GM20000 (cell line): ENCODE data around the gene ADGRL3.
"Not testable (repeated sequence)": the region's sequence is repeated elsewhere in the genome, so short reads cannot be mapped to it uniquely, and the experiment has no call there.

Experiments
- DNase-seq: peaks from one replicate; pipeline ENCODE4 v3.0.0; 2012; ENCODE audit warnings: low spot score
- CTCF ChIP-seq: IDR thresholded peaks from 2 replicates; pipeline ENCODE4 v1.5.1; 2012; ENCODE audit warnings: mild to moderate bottlenecking, control low read depth; ENCODE audit errors: extremely low read depth, missing control alignments

Gene ADGRL3

DNA sequence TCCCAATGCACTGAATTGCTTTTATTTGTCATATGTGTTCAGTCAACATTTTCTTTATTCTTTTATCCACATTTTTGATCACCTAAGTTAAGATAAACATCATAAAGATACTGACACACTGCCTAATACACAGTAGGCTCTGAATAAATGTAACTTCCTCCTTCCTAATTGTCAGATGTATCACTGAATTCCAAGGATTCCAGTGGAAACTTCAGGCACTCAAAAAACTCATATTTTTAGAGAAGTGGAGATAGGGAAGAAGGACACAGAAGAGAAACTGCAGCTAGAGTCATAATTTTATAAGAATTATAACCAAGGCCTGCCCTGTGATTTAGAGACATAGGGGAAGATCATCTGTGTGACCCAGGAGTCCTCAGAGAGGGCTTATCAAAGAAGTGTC is 753.3 kb downstream of the ADGRL3 start:
- DNase-seq, result no peak
- no peak for TF ChIP-seq CTCF

- no peak for DNase-seq
- TF ChIP-seq CTCF, result no peak
Observed at GRCh38 chr4:61958591-61958990, 758.5 kb downstream of the ADGRL3 start.

DNA sequence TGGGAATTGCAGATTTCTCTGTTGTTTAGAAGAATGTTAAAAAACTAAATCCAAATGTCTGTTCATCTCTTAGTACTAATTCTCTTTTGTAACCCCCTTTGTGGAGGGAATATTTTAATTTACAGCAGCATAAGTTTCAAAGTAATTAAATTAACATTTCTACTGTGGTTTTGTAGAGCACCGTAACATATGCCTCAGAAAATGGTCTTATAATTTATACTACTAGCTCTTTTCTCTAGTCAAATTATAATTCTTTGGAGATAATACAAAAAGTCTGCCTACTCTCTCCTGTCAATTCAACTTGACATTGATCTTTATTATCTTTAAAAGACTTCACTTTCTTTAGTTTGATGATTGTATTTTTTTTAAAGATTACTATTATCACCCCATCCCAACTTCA is 759.0 kb downstream of the ADGRL3 start:
- no peak for DNase-seq
- no peak for TF ChIP-seq CTCF

GRCh38 chr4:61984260-61984909 is 784.3 kb downstream of the ADGRL3 start:
- no peak for DNase-seq
- no peak for TF ChIP-seq CTCF

GRCh38 chr4:61985426-61985825 is 785.3 kb downstream of the ADGRL3 start:
- no peak for DNase-seq
- no peak for TF ChIP-seq CTCF

DNA sequence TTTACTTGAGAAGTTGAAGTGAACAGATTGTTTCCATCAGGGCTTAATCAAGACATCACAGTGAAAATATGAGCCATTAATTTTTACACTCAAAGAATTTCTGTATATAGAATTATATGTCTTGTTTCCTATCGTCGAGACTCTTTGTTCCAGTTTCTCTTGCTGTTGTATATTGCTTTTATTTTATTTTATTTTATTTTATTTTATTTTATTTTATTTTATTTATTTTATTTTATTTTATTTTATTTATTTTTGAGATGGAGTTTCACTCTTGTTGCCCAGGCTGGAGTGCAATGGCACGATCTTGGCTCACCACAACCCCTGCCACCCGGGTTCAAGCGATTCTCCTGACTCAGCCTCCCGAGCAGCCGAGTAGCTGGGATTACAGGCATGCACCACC is 786.8 kb downstream of the ADGRL3 start:
- not testable (repeated sequence) for DNase-seq

DNA sequence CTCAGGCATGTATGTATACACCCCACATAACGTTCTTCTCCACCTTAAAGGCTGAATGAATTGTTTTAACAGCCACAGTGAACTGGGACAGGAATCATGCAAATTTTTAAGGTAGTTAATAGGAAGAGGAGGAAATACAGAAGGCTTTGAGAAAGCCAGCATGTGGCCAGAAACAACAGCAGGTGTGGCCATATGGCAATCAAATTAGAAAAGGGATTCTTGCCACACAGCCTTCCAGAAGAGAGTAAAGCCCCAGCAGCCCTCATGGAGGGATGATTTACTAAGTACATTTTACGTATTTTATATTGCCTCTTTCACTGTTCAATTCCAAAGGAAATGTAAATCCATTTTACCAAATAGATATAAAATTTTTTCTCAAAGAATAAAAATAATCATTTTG is 792.2 kb downstream of the ADGRL3 start:
- TF ChIP-seq CTCF, result no peak
- no peak for DNase-seq

DNA sequence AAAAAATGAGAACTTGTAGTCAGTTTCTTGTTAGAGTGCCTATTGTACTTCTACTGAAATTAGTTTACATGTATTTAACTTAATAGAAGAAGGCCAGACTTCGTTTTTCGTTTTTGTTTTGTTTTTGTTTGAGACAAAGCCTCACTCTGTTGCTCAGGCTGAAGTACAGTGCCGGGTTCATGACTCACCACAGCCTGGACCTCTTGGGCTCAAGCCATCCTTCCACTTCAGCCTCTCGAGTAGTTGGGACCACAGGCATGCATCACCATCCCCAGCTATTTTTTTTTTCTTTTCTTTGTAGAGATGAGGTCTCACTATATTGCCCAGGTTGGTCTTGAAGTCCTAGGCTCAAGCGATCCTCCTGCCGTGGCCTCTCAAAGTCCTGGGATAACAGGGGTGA is 793.9 kb downstream of the ADGRL3 start:
- DNase-seq, result no peak
- TF ChIP-seq CTCF, result no peak
